DMS114 treated with DMSO at 0.1 percent for 48 hours (cell line): Measurements from ENCODE around the gene DHDH.
A peak's percentile ranks its signal among the peaks of the same experiment; 100 is the strongest.

Experiments
- DNase-seq: peaks from one replicate; lab custom pipeline; 2025; ENCODE audit not compliant: unreplicated experiment; lab: John Stamatoyannopoulos, UW

DHDH gene

GRCh38 chr19:48946463-48947257 lies 13.2 kb downstream of the DHDH start:
- DNase-seq = no peak

GRCh38 chr19:48947258-48947542 lies 13.7 kb downstream of the DHDH start:
- DNase-seq = no peak

GRCh38 chr19:48950159-48950558 lies 16.7 kb downstream of the DHDH start:
- no peak for DNase-seq

GRCh38 chr19:48950830-48951519 lies 17.5 kb downstream of the DHDH start:
- DNase-seq = no peak

- no peak for DNase-seq
Measured at GRCh38 chr19:48953141-48953540, 19.6 kb downstream of the DHDH start.

- DNase-seq = no peak
Measured at GRCh38 chr19:48953990-48954594, 20.6 kb downstream of the DHDH start.

GRCh38 chr19:48954595-48955307 lies 21.3 kb downstream of the DHDH start, which contains the start of gene BAX:
BAX (plus strand) TSS chr19:48954875; CDS start chr19:48954929, 54 bp downstream.
- peak; percentile 83 for DNase-seq

DNA sequence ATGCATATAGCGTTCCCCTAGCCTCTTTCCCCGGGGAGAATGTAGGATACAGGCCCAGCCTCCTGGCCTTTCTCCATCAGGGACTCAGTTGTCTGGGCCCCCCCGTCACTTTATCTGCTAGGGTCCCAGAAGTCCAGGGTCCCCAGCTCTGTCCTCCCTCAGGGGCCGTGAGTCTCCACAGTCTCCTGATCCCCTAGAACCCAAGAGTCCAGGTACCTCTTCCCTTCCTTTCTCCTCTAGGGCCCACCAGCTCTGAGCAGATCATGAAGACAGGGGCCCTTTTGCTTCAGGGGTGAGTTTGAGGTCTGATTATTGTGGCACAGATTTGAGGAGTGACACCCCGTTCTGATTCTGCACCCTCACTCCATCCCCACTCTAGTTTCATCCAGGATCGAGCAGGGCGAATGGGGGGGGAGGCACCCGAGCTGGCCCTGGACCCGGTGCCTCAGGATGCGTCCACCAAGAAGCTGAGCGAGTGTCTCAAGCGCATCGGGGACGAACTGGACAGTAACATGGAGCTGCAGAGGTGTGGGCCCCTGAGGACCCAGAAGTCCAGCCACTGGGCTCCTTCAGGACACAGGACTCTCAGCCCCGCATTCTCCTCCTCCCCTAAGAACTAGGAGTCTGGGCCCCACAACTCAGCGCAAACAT lies 21.9 kb downstream of the DHDH start:
- DNase-seq = no peak

DNA sequence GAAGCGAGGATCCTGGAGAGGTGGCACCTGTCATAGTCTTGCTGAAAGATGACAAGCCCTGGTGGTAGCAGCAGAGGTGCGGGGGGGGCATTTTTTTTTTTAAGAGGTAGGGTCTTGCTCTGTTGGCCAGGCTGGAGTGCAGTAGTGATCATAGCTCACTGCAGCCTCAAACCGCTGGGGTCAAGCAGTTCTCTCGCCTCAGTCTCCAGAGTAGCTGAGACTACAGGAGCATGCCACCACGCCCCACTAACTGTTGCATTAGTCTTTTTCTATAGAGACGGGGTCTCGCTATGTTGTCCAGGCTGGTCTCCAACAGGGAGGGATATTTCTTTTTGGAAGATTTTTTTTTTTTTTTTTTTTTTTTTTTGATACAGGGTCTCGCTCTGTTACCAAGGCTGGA lies 24.5 kb downstream of the DHDH start:
- DNase-seq = no peak

DNA sequence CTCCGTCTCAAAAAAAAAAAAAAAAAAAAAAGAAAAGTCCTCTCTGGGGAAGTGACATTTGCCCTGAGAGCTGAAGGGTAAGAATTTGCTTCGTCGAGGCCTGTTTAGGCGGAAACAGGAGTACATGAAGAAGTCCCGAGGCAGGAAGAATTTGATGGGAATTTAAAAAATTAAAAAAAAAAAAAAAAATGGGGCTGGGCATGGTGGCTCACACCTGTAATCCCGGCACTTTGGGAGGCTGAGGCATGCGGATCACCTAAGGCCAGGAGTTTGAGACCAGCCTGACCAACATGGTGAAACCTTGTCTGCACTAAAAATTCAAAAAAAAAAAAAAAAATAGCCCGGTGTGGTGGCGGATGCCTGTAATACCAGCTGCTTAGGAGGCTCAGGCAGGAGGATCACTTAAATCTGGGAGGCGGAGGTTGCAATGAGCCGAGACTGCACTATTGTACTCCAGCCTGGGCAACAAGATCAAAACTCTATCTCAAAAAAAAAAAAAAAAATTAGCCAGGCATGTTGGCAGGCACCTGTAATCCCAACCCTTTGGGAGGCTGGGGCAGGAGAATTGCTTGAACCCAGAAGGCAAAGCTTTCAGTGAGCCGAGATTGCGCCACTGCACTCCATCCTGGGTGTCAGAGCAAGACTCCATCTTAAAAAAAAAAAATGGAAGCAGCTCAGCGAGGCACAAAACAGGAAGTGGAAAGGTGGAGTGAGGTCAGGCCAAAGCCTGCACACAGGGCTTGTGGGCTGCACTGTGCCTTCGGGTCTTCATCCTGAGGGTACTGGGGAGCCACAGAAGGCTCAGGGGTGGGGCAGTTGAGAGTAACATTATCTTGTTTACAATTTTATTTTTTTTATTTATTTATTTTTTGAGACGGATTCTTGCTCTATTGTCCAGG lies 26.1 kb downstream of the DHDH start:
- no peak for DNase-seq

GRCh38 chr19:48961051-48961649 lies 27.7 kb downstream of the DHDH start:
- no peak for DNase-seq

DNA sequence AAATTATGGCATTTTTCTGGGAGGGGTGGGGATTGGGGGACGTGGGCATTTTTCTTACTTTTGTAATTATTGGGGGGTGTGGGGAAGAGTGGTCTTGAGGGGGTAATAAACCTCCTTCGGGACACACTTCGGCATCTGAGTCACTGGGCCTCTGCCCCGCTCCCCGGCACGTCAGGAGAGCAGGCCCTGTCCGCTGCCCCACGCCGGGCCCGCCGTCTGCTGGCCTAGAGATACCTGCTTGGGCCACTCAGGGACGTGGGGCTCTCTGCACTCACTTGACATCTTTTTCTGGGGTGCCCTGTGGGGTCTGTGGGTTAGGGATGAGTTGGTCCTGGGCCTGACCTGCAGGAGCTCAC lies 28.2 kb downstream of the DHDH start:
- no peak for DNase-seq

GRCh38 chr19:48962029-48962848 lies 28.7 kb downstream of the DHDH start:
- no peak for DNase-seq

- no peak for DNase-seq
Measured at GRCh38 chr19:48962849-48963165, 29.3 kb downstream of the DHDH start.

GRCh38 chr19:48963371-48964204 lies 30.1 kb downstream of the DHDH start:
- no peak for DNase-seq

DNA sequence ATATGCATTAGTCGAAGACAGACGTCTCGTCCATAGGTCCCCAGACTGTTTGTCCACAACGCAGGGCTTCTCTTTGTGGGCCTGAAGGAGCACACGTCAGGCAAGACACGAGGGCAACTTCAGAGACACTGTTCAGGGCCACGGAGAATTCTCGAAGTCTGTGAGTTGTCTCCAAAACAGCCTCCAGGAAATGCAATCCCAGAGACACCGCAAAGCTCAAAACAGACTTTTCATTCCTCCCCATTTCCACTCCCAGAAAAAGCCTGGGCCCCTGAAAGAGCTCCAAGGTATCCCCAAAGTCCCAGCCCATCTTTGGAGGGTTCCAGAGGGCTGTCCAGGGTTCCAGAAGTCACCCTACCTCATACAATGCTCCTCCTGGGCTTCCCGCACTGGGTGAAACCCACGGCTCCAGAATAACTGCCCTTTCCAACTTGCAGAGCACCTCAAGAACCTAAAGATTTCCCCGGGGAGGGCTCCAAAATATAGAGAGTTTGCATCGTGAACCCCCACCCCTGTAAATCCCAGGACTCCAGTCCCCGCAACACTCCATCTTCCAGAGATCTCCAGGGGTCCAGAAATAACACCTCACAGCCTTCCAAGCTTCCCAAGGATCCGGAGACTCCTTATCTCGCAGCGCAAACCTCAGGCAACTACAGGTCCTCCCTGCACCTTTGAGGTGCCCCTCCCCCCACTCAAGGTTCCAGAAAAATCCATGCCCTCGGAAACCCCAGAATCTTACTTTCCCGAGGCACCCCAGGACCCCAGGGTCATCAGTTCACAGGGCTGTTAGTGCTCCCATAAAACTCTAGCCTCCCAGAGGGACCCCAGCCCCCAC lies 30.9 kb downstream of the DHDH start:
- no peak for DNase-seq

- DNase-seq = peak; percentile 78
Measured at GRCh38 chr19:48965040-48965805, 31.7 kb downstream of the DHDH start, which contains the start of gene FTL. FTL (plus strand) TSS chr19:48965309; CDS start chr19:48965508, 199 bp downstream.
